Activated naive CD4-positive, alpha-beta T cell treated with Interleukin-2 at 50 U/mL for 16 hours (primary cell): ENCODE measurements around the gene PDZK1IP1.
"Not testable (repeated sequence)": the region's sequence is repeated elsewhere in the genome, so short reads cannot be mapped to it uniquely, and the experiment has no call there.

ENCODE experiments used
- DNase-seq: peaks from one replicate; pipeline ENCODE4 v3.0.0-alpha.2; 2020

The PDZK1IP1 gene

DNA sequence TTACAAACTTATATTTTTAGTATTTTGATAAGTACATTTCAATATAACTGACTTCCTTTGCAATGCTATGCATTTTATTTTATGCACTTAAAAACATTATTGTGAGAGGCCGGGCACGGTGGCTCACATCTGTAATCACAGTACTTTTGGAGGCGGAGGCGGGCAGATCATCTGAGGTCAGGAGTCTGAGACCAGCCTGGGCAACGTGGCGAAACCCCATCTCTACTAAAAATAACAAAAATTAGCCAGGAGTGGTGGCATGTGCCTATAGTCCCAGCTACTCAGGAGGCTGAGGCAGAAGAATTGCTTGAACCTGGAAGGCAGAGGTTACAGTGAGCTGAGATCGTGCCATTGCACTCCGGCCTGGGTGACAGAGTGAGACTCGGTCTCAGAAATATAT lies 6.1 kb upstream of the PDZK1IP1 start:
- DNase-seq = not testable (repeated sequence)

DNA sequence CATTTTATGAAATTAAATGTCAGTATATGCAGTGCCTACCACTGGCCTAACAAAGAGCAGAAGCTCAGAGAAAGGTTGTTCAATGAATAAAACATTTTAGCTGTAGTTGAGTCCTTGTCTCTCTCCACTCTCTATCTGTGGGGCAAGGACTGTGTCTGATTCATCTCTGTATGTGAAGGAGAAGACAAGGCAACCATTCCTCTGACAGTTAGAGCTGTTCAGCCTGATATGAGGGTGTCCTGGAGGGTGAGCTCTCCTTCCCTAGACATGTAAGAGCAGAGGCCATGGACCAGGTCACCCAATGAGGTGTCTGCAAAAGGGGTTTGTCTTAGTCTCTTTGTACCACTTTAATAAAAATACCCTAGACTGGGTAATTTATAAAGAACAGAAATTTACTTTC lies 4.5 kb upstream of the PDZK1IP1 start:
- DNase-seq = no peak

DNA sequence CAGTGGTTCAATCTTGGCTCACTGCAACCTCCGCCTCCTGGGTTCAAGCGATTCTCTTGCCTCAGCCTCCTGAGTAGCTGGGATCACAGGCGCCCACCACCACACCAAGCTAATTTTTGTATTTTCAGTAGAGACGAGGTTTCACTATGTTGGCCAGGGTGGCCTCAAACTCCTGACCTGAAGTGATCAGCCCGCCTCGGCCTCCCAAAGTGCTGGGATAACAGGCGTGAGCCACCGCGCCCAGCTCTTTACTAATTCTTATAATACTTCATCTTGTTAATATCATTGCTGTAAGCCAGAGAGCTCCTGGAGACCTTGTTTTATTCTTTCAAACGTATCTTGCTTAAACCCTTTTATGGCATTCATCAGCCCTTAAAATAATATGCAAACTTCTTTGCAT lies 3.7 kb upstream of the PDZK1IP1 start:
- DNase-seq = not testable (repeated sequence)

DNA sequence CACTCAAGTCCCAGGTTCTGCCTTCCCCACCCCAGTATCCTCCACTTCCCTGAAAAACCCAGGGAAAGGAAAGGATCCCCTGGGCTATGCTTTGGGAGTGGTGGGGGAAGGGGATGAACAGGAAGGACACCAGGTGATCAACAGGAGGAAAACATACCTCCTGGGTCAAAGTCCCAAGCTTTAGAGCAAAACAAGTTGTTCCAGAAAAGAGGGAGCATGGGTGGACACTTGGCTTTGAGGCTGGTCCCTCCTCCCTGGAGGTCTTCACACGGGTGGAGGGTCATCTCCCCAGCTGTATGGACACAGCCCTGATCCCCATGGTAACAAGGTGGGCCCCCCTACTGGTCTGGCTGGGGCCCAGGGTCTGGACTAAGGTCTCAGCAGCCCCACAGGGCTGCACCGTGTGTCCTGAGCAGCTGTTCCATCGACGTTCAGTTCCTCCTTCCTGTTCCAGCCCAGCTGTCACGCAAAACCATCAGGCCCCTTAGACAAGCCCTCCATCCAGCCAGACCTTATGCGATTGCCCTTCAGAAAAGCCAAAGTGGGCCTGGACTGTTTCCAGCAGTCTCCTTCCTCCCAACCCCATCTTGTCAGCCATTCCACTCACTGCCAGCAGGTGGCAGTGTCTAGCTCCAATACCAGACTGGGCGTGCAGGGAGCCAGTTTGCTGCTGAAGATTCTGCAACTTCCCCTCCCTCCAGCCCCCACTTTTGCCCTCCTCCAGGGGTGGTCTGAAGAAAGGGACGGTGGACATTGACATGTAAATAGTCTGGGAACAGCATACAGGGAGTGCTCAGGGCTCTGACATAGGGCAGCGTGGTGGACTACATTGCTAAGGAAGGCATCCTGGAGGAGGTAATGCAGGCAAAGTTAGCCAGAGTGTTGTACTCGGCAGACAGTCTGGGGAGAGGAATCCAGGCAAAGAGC lies 2.9 kb upstream of the PDZK1IP1 start:
- DNase-seq = peak; percentile 70

DNA sequence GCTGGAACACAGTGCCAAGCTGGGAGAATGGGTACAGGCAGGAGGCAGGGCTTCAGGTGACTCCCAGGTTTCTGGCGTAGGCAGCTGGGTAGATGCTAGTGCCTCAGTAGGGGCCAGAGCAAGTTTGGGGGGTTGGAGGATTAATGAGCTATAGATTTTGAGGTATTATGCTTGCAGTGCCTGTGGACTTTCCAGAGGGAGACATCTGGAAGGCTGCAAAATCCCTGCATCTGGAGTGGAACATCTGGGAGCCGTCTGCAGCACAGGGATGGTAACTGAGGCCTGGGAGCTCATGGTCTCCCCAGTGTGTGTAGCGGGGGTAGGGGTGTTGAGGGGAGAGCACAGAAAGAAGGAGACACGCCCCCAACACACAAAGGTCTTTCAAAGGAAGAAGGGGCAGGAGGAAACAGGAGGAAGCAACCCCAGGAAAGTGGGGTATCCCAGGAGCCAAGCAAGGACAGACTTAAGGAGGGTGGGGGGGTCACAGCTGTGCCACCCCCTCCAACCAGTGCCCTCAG lies 2.2 kb upstream of the PDZK1IP1 start:
- DNase-seq = no peak

DNA sequence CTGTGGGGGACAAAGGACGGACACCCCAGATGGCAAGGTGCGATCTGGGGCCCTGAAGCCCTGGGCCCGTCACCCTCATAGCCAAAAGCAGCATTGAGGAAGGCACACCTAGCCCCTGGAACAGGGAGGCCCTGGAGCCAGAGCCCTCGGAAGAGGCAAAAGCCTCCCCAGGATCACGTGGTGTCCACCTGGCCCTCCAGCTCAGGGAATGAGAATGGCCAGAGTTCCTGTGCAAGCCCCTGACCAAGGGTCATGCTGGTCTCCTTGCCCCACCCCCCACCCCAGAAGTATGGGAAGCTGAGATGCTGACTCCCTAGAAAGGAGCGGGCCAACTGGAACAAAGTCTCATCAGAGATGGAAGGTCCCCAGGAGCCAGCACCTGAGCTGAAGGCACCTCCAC lies 1.0 kb upstream of the PDZK1IP1 start:
- DNase-seq = no peak

DNA sequence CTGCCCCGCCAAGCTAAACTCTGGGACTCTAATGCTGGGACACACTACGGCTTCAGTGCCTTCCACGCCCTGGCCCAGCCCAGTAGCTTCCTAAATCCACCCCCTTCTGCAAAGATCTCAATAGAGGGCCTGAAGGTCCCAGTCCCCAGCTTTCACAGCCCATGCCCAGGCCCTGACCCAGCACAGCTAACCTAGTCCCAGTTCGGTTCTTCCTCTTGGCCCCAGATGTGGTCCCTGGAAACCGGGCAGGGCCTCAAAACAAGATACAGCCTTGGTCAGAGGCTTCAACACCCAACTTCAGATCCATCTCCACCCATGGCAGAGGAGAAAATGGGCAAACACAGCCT lies 646 bp upstream of the PDZK1IP1 start:
- DNase-seq = no peak

DNA sequence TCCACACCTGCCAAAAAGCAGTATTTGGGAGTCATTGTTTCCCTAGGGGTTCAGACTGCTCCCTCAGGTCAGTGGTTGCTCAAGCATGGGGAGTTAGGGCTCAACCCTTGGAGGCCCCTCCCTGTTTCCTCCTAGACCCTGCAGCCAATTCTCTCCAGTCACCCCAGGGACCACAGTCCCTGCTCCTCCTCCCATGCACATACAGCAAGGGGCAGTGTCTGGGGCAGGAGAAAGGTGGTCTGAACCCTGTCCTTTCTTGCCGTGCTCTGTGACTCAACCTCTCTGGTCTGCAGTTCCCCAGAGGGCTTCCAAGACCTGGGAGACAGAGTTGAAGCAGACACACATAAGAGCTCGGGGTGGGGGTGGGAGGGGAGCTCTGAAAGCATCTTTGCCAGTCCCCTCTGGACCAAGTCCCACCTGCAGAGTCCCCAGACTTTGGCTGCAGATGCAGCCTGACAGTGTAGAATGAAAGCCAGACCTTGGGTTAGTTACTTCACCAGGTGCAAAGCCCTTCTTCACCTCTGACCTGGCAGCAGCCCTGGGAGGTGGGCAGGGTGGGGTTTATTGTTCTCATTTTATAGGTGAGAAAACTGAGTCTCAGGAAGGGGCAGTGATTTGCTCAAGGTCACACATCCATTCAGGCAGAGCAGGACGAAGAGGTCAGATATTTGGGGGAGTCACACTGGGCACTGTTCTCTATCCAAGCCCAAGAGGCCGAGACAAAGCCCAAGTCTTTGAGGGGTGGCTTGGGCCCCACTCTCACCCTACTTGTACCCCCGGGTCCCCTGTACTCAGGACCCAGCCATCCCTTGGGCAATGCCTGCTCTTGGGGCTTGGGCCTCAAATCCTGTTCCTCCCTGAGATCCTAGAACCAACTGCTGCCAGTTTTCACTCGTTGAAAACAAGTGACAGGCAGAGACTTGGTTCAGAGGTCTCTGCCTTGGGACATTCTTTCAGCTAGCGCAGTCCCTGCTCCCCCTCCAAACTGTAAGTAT lies 748 bp downstream of the PDZK1IP1 start:
- DNase-seq = no peak

DNA sequence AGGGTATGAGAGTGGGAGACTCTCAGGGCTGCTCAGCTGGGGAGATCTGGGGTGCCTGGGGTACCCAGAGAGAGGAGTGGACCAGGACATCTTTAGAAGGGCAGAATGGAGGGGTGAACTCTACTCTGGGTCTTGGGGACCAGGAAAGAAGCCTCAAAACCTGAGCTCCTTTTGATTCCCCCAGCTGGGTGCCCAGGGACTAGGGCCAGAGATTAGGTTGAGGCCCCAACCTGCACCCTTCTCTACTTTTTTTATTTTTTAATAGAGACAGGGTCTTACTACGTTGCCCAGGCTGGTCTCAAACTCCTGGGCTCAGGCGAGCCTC lies 1.9 kb downstream of the PDZK1IP1 start:
- DNase-seq = no peak

DNA sequence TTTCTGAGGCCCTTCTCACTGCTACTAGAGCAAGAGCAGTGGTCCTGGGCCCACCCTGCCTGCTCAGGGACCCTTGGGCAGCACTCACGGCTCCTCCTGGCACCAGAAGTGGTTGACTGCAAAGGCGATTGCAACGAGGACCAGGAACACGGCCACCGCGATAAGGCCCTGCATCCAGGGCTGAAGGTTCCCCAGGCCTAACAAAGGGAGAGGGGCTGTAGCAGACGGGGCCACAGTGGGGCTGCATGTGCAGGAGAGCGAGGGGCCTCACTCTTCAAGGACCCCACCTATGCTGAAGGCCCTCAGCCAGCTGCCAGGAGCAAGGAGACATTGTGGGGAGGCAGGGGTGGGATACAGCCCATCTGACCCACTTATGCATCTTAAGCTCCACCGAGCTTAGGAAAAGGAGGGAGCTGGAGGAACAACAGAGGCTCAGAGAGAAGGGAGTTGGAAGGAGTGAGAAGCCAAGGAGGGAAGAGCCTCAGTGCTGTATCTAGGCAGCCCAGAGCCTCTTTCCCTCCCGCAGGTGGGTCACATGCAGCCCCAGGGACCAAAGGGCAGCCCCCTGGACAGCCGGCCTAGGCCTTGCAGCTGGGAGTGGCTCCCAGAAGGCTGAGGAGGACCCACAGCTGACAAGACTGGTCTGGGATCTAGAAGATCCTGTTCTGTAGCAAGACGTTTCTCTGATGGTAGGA lies 2.5 kb downstream of the PDZK1IP1 start:
- DNase-seq = no peak

DNA sequence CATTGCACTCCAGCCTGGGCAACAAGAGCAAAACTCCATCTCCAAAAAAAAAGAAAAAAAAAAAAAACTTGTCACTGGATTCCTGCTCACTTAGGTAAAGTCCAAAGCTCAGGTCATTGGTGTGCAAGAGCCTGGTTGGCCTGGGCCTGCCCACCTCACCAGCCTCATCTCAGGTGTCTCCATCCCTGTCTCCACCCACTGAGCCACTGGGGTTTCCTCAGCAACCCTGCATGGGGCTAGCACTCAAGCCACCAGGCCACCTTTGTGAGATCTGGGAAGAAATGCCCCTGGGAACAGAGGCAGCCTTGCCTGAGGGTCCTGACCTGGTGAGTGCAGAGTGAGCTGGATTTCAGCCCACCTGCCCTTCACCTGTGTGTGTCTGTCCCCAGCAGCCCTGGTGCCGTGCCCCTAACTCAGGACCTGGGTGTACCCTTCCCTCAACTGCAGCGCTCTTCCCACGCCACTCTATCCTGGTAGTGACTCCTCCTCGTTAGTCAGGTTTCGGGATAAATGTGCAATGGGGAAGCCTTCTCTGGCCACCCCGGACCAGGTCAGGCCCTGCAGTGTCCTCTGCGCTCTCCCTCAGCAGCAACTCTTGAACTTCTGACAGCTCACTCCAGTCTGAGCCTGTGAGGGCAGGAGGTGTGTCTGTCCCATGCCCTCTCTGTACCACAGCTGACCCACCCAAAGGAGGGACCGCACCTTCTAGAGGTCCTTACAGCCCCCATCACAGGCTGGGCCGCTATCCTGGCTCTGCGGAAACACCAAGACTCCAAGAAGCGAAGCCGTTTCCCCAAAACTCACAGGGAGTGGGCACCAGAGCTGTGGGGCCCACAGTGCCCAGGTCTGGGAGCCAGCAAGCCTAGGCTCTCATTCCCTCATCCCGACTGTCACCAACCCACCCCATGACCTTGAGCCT lies 3.3 kb downstream of the PDZK1IP1 start:
- DNase-seq = no peak

DNA sequence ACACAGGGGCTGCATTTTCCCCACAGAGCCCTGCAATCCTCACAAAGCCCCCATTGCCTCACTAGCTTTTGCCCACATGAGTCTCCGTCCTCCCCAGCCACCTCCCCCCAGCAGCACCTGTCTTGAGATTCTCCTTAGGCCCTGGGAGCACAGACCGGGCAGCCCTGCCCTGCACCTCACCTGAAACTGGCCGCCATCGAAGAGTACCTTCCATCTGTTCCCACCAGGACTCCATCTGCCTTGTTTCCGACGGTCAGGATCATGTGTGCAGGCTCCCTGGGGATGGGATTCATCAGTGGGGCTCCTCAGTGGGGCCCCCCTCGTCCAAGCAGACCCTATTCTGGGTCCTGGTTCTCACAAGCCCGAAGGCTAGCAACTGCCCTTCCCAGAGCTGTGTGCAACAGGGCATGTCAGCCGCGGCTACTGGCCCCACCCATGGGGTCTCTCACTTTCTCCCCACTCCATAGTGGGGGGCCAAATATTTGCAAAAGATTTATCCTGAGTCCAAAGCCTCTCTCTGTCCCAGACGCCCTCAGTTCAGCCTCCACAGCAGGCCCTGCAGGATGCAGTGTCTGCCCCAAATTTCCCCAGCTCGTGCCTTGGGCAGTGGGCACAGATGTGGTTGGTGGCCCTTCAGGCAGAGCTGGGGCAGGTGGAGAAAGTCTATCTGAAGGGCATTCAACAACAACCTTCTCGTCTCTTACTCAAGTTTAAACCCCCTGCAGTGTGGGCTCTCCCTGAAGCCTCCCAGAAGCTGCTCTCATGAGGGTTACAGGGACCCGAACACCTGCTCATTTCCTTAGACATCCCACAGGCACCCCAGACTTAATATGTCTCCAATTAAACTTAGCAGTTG lies 4.8 kb downstream of the PDZK1IP1 start:
- DNase-seq = no peak

DNA sequence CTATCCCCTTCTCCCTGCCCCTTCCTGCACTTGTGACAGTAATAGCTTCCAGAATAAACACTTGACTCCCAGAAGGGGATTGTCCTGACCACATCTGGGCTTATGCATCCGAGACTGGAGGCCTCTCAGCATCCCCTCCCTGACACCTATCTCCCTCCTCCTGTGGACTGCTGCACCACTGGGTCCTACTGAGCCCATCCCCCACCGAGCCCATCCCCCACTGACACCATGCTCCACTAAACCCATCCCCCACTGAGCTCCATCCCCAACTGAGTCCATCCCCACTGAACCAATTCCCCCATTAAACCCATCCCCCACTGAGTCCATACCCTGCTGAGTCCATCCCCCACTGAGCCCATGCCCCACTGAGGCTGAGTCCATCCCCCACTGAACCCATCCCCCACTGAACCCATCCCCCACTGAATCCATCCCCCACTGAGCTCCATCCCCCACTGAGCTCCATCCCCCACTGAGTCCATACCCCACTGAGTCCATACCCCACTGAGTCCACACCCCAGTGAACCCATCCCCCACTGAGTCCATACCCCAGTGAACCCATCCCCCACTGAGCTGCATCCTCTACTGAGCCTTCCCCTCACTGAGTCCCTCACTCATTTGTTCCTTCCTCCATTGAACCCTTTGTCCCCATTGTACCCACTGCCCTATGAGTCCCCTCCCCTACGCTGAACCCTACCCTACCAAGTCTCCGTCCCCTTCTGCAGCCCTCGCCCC lies 5.6 kb downstream of the PDZK1IP1 start:
- no peak for DNase-seq

DNA sequence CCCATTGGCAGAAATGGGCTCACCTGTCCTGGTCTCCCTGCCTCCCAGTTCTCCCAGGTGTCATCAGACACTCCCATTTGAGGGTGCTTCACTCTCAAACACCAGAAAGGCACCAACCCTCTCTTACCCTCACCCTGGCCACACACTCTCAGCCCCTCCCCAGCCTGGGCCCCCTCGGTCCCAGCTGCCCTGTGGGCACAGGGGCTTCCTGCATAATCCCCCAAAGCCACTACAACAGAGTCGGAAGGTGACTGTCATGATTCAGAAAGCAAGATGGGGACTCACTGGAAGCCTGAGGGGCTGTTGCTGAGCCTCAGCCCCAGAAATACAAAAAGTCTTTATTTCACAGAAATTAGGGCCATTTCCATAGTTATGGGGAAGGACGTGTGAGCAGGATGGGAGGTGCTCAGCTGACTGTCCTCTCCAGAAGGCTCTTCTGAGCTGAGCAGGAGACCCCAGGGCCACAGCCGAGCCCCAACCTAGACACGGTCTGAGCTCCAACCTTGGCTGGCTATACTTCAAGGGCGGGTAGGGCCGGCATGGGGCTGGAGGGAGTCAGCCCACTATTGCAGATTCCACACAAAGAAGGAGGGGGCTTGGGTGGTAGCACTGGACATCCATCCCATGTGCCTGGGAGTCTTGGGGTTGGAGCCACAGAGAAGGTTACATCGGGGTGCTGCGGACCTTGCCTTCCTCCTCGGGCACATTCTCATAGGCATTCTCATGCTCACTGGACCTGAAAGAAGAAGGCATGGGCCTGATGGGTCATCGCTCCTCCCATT lies 6.3 kb downstream of the PDZK1IP1 start:
- no peak for DNase-seq

DNA sequence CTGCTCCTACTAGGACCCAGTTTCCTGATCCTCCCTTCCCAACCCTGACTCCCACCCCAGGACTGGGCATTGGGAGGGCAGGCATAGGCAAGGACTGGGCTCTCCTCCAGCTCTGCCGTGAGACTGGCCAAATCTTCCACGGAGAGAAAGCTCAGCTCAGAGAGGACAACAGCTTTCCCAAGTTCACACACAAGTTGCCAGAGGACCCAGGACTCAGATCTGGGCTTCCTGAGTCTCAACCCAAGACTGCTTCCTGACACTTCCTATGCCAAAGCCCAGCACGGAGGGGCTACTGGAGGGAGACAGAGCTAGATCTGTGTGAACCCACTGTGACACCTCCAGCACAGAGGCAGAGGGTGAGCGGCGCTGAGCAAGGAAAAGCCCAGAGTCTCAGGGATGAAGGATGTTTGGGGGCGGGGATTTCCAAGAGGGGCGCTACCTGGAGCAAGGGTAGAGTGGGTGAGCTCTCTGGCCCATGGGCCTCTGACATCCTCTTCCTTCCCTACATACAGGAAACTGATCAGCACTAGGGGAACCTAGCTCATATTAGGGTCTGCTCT lies 7.1 kb downstream of the PDZK1IP1 start:
- no peak for DNase-seq

DNA sequence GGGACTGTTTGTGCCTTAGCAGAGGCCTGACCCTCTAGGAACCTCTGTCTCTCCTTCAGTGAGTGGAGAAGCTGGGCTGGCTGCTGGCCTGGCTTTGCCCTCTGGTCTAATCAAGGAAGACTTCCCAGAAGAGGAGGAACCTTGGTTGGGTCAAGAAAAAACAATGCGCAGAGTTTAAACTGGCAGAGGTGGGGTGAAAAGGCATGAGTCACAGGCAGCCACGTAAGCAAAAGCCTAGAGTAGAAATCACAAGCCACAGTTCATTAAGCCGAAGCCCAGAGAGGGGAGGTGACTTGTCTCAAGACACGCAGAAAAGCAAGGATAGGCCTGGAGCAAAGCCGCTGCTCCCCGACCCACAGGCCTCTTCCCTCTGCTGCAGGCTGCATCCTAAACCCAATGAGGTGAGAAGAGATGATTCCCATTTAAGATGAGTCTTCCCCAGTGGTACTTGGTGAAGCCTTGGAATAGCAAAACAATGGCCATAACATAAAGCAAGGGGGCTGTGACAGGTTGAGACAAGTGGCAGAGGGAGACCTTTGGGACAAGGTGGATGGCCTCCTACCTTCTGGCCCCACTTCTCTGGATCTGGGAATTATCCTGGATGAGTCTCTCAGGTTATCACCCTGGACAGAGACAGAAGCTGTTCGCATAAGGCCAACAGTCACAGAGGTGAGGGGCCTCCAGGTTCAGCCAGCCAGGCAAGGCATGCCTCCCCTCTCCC lies 7.7 kb downstream of the PDZK1IP1 start:
- no peak for DNase-seq

DNA sequence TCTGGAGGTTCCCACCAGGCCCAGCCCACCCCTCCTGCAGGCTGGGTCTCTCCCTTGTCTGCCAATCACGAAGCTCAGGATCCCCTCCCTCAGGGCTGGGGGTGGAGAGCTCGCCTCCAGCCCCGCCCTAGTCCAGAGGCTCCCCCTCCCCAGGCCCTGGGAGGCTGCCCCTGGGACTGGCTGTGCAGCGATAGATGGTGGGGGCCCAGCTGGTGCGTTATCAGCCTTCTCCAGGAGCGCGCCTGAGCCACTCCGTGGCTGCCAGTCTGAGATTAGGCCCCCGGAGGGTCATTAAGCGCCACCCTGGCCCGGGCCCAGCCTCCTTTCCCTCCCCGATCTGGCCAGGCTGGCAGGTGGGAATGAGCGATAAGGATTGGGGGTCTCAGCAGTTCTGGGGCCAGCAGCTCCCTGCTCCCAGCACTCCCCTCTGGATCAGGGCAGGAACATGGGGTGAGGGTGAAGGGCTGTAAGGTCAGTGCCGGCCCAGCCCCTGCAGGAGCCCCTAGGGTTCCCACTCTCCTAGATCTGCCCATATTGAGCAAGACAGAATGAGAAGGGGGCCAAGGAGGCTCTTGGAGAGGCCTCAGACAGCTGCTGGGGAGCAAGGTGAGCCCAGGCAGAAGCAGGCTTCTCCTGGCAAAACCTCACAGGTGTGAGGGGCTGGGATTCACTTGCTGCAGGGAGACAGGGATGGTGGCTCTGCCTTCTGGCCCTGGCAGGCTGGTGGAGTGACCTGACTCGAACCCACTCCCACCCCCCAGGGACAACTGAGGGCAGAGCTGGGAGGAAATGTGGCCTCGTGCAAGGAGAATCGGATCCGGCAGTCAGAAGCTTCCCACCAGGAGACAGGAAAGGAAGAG lies 8.5 kb downstream of the PDZK1IP1 start:
- DNase-seq = no peak
